HG03432 (cell line): ENCODE results near the gene ANKRD28.
"Not testable (repeated sequence)": the region's sequence is repeated elsewhere in the genome, so short reads cannot be mapped to it uniquely, and the experiment has no call there.

Source experiments
- ATAC-seq: cut with Tn5 transposase; IDR thresholded peaks from one replicate; pipeline ENCODE4 v1.9.1; 2021; ENCODE audit warnings: mild to moderate bottlenecking, moderate library complexity; ENCODE audit not compliant: unreplicated experiment

ANKRD28 gene

DNA sequence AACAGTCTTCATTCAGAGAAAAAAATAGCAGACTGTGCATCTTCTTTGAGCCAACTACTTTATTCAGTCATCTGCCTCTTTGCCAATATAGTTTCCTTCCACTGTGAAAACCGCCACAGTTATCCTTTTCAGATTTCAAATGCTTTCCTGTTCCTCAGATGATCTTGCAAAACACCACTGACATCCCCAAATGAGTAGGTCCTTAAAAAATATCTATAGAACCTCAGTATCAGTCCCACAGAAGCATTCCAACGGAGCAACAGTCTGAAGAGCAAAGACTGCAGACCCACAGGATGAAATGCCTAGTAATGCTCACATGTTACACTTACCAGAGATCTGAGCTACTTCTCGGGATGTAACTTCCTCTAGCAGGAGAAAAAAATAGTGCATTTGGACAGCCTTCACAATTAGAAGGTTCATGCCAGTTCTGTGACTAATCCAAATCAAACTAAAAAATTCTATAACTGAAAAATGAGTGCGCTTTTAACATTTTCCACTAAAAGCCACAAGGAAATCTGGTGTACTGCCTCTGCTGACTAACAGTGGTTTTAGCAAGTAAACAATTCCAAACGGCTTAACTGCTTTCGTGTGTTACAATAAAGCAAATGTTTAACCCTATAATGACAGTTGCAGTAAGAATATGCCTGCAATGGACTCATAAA lies at the start of gene ANKRD28:
Gene ANKRD28 (minus strand): TSS at position 338 of the 662 bp plus-strand sequence. CDS start 1,458 bp downstream, outside the sequence.
- peak; percentile 29 for ATAC-seq

- ATAC-seq: no peak
Measured at GRCh38 chr3:15847239-15847638, 49.5 kb upstream of the ANKRD28 start.

GRCh38 chr3:15846606-15847005 lies 48.8 kb upstream of the ANKRD28 start:
- ATAC-seq: no peak

DNA sequence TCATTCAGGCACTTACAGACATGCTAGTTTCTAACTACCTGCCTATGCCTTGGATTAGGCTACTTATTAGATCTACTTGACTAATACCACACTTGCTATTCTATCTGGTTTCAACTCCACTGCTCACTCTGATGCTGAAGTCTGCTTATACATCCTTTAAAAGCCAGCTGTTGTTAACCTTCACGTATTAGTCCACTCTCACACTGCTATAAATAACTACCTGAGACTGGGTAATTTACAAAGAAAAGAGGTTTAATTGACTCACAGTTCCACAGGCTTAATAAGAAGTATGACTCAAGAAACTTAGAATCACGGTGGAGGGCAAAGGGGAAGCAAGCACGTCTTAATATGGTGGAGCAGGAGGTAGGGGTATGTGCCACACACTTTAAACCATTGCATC lies 47.7 kb upstream of the ANKRD28 start:
- peak; percentile 85 for ATAC-seq

- no peak for ATAC-seq
Measured at GRCh38 chr3:15844889-15845288, 47.1 kb upstream of the ANKRD28 start.

DNA sequence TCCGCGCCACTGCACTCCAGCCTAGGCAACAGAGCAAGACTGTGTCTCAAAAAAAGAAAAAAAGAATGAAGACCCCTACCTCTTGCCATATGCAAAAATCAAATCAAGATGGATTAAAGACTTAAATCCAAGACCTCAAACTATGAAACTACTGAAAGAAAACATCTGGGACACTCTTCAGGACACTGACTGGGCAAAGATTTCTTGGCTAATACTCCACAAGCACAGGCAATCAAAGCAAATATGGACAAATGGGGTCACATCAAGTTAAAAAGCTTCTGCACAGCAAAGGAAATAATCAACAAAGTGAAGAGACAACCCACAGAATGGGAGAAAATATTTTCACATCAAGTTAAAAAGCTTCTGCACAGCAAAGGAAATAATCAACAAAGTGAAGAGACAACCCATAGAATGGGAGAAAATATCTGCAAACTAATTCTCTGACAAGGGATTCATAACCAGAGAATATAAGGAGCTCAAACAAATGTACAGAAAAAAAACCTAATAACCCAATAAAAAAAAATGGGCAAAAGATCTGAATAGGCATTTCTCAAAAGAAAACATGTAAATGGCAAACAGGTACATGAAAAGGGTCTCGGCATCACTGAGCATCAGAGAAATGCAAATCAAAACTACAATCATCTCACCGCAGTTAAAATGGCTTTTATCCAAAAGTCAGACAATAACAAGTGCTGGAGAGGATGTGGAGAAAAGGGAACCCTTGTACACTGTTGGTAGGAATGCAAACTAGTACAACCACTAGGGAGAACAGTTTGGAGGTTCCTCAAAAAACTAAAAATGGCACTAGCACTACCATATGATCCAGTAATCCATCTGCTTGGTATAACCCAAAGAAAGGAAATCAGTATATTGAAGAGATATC lies 43.6 kb upstream of the ANKRD28 start:
- not testable (repeated sequence) for ATAC-seq

DNA sequence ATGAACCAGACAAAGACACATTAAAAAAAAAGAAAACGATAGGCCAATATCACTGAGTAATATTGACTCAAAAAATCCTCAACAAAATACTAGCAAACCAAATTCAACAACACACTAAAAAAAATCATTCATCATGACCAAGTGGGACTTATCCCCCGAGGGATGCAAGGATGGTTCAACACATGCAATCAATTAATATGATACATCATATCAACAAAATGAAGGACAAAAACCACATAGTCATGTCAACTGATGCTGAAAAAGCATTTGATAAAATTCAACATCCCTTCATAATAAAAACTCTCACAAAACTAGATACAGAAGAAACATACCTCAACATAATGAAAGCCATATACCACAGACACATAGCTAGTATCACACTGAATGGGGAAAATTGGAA lies 41.8 kb upstream of the ANKRD28 start:
- ATAC-seq: no peak

- no peak for ATAC-seq
Measured at GRCh38 chr3:15831927-15832326, 34.1 kb upstream of the ANKRD28 start.

- no peak for ATAC-seq
Measured at GRCh38 chr3:15825016-15825415, 27.2 kb upstream of the ANKRD28 start.

GRCh38 chr3:15823092-15823491 lies 25.3 kb upstream of the ANKRD28 start:
- ATAC-seq: no peak

DNA sequence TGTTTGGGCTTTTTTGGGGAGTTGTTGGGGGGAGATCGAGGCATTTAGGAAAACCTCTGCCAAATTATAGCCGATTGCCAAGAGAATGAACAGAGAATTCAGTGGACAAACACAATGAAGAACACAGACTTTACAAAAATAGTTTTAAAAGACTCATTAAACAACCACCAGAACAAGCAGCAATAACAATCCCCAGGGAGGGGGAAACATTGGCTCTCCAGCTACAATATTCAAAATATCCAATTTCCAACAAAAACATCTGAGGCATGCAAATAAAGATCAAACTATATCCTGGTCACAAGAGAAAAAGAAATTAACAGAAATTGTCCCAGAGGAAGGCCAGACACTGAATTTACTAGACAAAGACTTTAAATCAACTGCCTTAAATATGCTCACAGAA lies 24.5 kb upstream of the ANKRD28 start:
- ATAC-seq: no peak

DNA sequence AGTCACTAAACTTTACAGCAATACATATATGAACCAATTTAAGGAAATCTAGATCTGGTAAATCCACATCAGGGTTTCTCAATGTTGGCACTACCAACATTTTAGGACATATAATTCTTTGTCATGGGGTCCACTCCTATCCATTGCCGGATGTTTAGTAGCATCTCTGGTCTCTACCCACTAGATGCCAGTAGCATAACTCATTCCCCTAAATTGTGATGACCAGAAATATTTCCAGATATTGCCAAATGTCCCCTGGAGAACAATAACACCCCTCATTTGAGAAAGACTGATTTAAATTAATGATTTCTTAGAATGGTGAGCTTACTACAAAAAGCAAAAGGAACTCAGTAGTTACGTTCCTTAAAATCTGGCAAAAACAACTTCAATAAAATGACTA lies 23.1 kb upstream of the ANKRD28 start:
- no peak for ATAC-seq

GRCh38 chr3:15819576-15819975 lies 21.8 kb upstream of the ANKRD28 start:
- no peak for ATAC-seq

GRCh38 chr3:15819043-15819442 lies 21.3 kb upstream of the ANKRD28 start:
- ATAC-seq: no peak

- peak; percentile 37 for ATAC-seq
Measured at GRCh38 chr3:15815696-15816095, 17.9 kb upstream of the ANKRD28 start.

GRCh38 chr3:15813079-15813478 lies 15.3 kb upstream of the ANKRD28 start:
- ATAC-seq: not testable (repeated sequence)

DNA sequence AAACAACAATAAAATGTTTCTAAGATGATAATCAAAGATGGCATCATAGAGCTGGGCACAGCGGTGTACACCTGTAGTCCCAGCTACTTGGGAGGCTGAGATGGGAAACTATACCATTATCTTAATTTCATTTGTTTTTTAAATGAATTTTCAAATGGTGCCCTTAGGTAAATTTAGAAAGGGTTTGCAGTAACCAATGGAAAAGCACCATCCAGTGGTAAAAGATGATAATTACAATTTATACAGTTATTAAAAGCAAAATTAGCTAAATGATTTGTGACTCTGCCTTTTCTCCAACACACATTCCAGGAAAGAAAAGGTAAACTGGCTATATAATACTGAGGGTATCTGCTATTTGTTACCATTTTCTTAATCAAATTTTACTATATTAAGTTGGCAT lies 14.4 kb upstream of the ANKRD28 start:
- ATAC-seq: no peak

- no peak for ATAC-seq
Measured at GRCh38 chr3:15810702-15811101, 12.9 kb upstream of the ANKRD28 start.

DNA sequence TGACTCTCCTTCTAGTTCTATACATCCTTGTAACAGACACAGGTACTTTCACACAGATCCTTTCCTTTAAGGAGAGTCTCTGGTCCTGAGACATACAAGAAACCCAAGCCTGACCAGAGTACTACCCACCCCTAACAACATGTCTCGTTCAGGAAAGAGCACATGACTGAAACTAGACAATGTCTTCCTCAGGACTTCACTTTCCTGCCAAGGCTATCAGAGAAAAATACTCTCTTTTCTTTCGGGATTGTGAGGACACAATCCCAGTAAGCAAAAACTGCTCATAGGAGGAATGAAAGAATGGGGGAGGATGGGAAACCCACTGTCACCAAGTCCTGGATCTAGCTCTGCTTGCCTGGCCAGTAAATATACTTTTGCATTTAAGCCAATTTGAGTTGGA lies 11.5 kb upstream of the ANKRD28 start:
- no peak for ATAC-seq

- no peak for ATAC-seq
Measured at GRCh38 chr3:15808679-15809310, 11.0 kb upstream of the ANKRD28 start.

DNA sequence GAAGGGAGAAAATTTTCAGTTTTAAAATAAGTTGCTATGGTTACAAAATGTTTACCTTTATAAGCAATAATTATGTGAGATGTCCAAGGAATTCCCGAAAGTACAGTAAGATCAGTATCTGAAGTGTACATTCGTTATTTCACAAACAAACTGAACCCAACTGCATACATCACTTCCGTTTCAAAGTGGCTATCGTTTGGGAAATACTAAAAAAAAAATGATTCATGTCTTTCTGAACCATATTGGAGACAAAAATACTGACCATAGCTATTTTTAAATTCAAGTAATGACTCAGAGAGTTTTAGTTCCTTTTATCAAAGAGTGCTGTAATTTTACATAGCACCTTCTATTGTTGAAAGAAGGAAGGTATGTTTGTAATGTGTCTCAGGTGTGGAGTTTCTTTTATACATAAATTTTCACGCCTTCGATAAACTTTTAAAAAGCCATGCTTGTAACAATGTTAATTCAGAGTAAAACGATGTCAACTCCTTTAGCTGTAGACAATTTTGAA lies 8.0 kb upstream of the ANKRD28 start:
- peak; percentile 71 for ATAC-seq
